GM12801 (cell line): ENCODE results near the gene MCM7.

Experiments used
- TF ChIP-seq, protein P1 (sequence below): IDR thresholded peaks from one replicate; pipeline ENCODE4 v1.5.1; 2011; ENCODE audit warnings: control low read depth; ENCODE audit not compliant: insufficient read length; ENCODE audit errors: extremely low read depth

Gene MCM7

DNA sequence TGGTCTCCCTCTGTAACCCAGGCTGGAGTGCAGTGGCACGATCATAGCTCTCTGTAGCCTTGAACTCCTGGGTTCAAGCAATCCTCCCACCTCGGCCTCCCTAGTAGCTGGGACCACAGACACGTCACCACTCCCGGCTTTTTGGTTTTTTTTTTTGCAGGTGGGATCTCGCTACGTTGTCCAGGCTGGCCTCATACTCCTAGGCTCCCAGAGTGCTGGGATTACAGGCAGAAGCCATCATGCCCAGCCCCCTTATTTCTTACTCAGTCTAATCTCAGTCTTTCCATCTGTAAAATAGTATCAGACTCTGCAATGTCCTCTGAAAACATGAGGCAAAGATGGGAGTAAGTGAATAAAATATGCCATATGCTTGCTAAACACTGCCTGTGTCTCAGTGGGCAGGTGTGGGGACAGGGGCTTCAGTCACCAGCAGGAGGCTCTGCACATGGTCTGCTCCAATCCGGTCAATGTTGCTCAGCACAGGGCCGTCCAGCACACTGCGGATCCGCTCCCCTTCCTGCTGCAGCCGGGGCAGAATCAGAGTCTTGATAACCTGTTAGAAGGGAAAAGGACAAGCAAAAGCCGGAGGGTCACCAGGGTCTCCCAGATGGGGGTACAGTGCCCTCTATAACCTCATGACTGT, 8.4 kb upstream of the MCM7 start:
- TF ChIP-seq, protein P1, sequence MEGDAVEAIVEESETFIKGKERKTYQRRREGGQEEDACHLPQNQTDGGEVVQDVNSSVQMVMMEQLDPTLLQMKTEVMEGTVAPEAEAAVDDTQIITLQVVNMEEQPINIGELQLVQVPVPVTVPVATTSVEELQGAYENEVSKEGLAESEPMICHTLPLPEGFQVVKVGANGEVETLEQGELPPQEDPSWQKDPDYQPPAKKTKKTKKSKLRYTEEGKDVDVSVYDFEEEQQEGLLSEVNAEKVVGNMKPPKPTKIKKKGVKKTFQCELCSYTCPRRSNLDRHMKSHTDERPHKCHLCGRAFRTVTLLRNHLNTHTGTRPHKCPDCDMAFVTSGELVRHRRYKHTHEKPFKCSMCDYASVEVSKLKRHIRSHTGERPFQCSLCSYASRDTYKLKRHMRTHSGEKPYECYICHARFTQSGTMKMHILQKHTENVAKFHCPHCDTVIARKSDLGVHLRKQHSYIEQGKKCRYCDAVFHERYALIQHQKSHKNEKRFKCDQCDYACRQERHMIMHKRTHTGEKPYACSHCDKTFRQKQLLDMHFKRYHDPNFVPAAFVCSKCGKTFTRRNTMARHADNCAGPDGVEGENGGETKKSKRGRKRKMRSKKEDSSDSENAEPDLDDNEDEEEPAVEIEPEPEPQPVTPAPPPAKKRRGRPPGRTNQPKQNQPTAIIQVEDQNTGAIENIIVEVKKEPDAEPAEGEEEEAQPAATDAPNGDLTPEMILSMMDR, result no peak

DNA sequence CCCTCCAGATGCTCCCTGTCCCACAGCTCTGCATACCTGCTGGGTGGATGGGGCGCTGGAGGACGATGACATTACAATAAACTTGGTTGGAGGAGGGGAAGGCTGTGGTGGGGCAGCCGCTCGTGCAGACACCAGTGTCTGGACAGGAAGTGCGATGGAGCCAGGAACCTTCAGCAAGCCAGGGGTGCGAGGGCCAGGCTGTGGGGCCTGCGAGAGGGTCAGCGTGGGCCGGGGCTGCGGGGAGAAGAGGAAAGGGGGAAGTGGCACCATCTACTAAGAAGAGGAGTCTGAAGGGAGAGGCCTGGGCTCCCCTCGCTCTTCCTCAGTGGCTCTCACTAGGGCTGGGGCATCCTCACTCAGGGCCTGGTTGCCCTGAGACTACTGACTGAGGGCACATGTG, 6.7 kb upstream of the MCM7 start:
- TF ChIP-seq, protein P1, result no peak

DNA sequence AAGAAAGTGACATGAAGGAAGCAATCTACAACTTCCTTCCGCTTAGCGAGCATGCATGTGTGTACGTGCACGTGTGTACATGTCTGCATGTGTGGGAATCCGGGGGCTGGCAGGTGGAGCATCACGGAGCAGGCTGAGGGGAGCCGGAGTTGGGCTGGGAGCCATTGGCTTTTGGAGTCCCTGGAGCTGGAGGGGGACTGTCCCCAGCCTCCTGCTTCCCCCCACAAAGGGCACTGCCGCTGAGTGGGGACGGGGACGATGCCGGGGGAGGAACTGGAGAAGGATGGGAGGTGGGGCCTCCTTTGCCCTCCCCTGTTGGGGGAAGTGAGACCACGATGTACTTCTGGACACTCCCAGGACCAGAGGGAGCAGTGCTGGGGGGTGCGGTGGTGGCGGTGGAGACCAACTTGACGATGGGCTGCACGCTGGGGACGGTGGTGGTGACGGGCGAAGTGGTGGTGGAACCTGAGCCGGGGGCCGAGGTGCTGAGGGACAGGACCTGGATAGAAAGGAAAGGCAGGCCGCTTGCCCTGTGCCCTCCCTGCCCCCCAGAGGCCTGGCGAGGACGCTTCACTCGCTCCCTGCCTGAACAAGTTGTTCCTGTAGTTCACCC, 6.0 kb upstream of the MCM7 start:
- TF ChIP-seq, protein P1, result no peak

DNA sequence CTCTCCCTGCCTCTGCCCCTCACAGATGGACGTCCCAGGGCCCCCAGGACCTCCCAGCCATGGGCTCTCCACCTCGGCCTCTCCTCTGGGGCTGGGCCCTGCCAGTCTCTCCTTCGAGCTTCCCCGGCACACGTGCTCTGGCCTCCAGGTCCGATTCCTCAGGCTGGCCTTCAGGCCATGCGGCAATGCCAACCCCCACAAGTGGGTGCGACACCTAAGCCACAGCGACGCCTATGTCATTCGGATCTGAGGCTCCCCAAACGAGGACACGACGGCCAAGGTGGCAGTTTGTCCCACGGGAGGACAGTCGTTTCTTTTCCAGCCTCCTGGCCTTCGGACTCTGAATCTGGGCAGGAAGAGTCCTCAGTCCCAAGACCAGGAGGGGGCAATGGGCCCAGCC, 5.4 kb upstream of the MCM7 start:
- TF ChIP-seq, protein P1, result no peak

DNA sequence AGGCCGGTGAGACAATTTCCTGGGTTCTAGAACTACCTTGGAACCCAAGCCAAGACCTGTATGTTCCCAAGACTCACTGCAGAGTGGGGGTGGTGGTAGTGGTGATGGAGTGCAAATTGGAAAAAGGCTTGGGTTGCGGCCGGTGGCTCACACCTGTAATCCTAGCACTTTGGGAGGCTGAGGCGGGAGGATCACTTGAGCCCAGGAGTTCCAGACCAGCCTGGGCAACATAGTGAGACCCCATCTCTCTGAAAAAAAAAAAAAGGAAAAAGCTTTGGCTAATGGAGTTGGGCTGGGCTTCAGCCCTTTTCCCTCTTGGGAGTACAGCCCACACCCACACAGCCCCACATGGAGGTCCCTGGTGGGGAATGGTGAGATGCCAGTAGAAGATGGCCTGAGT, 4.3 kb upstream of the MCM7 start:
- TF ChIP-seq, protein P1, result no peak

DNA sequence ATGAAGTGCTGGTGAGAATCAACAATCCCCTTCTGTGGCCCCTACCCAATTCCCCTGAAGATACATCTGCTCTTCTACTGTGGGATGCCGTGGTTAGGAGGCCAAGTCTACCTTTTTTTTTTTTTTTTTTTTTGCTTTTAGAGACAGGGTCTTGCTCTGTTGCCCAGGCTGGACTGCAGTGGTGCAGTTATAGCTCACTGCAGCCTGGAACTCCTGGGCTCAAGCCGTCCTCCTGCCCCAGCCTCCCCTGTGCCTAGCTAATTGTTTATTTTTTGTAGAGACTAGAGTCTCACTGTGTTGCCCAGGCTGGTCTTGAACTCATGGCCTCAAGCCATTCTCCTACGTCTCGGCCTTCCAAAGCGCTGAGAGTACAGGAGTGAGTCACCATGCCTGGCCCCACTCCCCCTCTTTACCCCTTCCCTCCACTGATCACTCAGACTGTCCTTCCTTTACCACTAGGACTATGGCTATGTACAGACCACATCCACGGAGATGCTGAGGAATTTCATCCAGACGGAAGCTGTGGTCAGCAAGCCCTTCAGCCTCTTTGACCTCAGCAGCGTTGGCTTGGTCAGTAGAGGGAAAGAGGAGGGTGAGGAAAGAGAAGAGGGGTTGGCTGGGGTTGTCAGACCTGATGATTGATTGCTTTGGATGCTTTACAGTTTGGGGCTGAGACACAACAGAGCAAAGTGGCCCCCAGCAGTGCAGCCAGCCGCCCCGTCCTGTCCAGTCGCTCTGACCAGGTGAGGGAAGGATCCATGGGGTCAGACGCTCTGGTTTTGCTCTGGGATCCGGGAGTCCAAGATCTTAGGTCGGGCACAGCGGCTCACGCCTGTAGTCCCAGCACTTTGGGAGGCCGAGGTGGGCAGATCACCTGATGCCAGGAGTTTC, 2.0 kb upstream of the MCM7 start:
- TF ChIP-seq, protein P1, result no peak

DNA sequence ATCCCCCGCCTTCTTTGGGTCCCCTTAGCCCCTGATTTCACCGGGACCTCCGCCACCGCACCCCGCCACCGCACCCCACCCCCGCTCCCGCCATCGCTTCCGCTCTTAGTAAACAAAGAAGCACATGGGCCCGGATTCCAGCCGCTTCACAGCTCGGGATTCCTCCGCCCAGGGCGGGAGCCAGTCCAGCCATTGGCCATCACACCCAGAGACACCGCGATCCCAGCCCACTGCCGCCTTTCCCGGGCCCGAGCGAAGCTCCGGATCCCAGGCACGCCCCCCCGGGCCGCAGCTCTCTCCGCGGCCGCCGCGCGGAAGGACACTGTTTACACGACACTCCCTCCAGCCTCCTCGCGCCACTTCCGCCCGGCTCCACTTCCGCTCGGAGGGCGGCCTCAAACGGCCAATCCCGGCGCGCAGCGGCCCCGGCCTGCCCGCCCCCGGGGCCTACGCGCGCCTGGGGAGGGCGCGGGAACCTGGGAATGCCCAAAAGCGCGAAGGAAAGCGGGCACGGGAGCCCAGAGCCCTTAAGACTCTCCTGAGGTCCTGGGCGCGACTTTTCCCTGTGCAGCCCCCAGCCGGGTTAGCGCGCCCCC, 679 bp downstream of the MCM7 start:
- TF ChIP-seq, protein P1, result no peak
